Erythroblast (primary cell): Measurements from ENCODE around the gene GTSF1L.
A peak's percentile ranks its signal among the peaks of the same experiment; 100 is the strongest.

ENCODE experiments used
- DNase-seq, 2 experiments: peaks; one replicate each; lab custom pipeline; 2025; lab: John Stamatoyannopoulos, UW
- GATA1 ChIP-seq: IDR thresholded peaks from 2 replicates; pipeline ENCODE4 v1.6.1; 2011; ENCODE audit warnings: low read depth, mild to moderate bottlenecking, control low read depth, low read length, moderate library complexity
- POLR2A ChIP-seq: IDR thresholded peaks from 2 replicates; pipeline ENCODE4 v1.6.1; 2011; ENCODE audit warnings: mild to moderate bottlenecking, low read length

GTSF1L gene

GRCh38 chr20:43731469-43731868 is 4.7 kb upstream of the GTSF1L start:
- no peak for TF ChIP-seq GATA1
- TF ChIP-seq POLR2A: no peak
- DNase-seq: peak in 1 of 2 experiments; percentile 29

GRCh38 chr20:43728686-43729255 is 2.0 kb upstream of the GTSF1L start:
- no peak for TF ChIP-seq POLR2A
- TF ChIP-seq GATA1: no peak
- DNase-seq: no peak

GRCh38 chr20:43727980-43728590 is 1.3 kb upstream of the GTSF1L start:
- TF ChIP-seq POLR2A (no peak), GATA1 (no peak)
- DNase-seq: no peak

- DNase-seq: no peak
- no peak for TF ChIP-seq GATA1
These were observed 469 bp downstream of the GTSF1L start for GRCh38 chr20:43726333-43726732.

- no peak for TF ChIP-seq POLR2A
- no peak for TF ChIP-seq GATA1
- DNase-seq: no peak
These were observed 1.1 kb downstream of the GTSF1L start for GRCh38 chr20:43725666-43726065.

- no peak for DNase-seq
These were observed 2.4 kb downstream of the GTSF1L start for GRCh38 chr20:43724383-43724782.

GRCh38 chr20:43723735-43724134 is 3.1 kb downstream of the GTSF1L start:
- DNase-seq: no peak
- TF ChIP-seq POLR2A (no peak), GATA1 (no peak)

More at GRCh38 chr20:43724383-43724782, 2.4 kb downstream of the GTSF1L start:
- TF ChIP-seq GATA1 (no peak), POLR2A (no peak)

GRCh38 chr20:43723186-43723585 is 3.6 kb downstream of the GTSF1L start:
- no peak for TF ChIP-seq GATA1
- no peak for TF ChIP-seq POLR2A
- no peak for DNase-seq

GRCh38 chr20:43722153-43722505 is 4.7 kb downstream of the GTSF1L start:
- DNase-seq: no peak
- TF ChIP-seq POLR2A (no peak), GATA1 (no peak)

GRCh38 chr20:43721429-43722152 is 5.2 kb downstream of the GTSF1L start:
- TF ChIP-seq GATA1: no peak
- no peak for TF ChIP-seq POLR2A
- DNase-seq: no peak

- no peak for TF ChIP-seq GATA1
- TF ChIP-seq POLR2A: no peak
- no peak for DNase-seq
These were observed 5.7 kb downstream of the GTSF1L start for GRCh38 chr20:43721097-43721428.

- no peak for DNase-seq
- TF ChIP-seq GATA1: no peak
- no peak for TF ChIP-seq POLR2A
These were observed 6.8 kb downstream of the GTSF1L start for GRCh38 chr20:43720007-43720406.

- TF ChIP-seq GATA1 (no peak), POLR2A (no peak)
- no peak for DNase-seq
These were observed 9.2 kb downstream of the GTSF1L start for GRCh38 chr20:43717616-43717995.

- TF ChIP-seq GATA1 (no peak), POLR2A (no peak)
- DNase-seq: no peak
These were observed 9.8 kb downstream of the GTSF1L start for GRCh38 chr20:43716757-43717615.

- no peak for TF ChIP-seq POLR2A
- TF ChIP-seq GATA1: no peak
- DNase-seq: no peak
These were observed 10.7 kb downstream of the GTSF1L start for GRCh38 chr20:43716123-43716522.
